NCI-H2171 treated with DMSO at 0.1 percent for 48 hours (cell line): Measurements from ENCODE around the gene CDC26.
A peak's percentile ranks its signal among the peaks of the same experiment; 100 is the strongest.
"Not testable (repeated sequence)": the region's sequence is repeated elsewhere in the genome, so short reads cannot be mapped to it uniquely, and the experiment has no call there.

Experiments used
- DNase-seq: peaks from one replicate; lab custom pipeline; 2025; lab: John Stamatoyannopoulos, UW

Gene CDC26

GRCh38 chr9:113238859-113239232, 36.5 kb downstream of the CDC26 start:
- DNase-seq, result no peak

DNA sequence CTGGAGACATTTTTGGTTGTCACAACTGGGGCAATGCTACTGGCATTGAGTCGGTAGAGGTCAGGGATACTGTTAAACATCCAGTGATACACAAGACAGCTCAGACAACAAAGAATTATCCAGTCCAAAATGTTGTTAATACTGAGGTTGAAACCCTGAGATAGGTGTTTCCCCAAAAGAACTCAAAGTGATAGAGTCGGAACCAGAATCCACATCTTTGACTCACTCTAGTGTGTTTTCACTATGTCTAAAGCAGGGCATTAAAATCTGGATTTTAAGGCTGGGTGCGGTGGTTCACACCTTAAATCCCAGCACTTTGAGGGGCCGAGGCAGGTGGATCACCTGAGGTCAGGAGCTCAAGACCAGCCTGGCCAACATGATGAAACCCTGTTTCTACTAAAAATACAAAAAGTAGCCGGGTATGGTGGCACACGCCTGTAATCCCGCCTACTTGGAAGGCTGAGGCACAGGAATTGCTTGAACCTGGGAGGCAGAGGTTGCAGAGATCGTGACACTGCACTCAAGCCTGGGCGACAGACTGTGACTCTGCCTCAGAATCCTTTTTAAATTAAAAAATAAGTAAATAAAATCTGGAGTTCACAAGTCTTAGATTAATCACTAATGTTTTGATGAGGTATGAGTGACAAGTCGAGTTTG, 37.0 kb downstream of the CDC26 start:
- DNase-seq, result no peak

- no peak for DNase-seq
Measured at GRCh38 chr9:113237026-113237425, 38.3 kb downstream of the CDC26 start.

GRCh38 chr9:113235701-113236255, 39.6 kb downstream of the CDC26 start:
- not testable (repeated sequence) for DNase-seq

DNA sequence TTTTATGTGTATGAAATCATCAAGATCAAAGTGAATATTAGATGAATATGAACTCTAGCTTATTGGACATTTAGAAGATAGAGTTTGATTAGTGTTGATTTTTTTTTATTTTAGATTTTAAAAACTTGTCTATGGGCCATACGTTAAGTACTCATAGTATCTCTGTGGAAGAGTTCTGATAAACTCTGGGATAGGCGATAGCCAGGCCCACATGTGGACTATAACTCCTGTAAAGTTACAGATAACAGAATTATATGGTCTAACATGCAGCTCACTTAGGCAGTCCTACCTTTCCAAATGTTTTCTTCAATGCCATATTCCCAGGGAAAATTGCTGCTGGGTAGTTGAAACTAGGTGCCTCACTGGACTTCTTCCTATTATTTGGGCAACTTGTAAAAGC, 43.7 kb downstream of the CDC26 start:
- DNase-seq, result no peak

- no peak for DNase-seq
Measured at GRCh38 chr9:113228130-113228665, 47.2 kb downstream of the CDC26 start.

DNA sequence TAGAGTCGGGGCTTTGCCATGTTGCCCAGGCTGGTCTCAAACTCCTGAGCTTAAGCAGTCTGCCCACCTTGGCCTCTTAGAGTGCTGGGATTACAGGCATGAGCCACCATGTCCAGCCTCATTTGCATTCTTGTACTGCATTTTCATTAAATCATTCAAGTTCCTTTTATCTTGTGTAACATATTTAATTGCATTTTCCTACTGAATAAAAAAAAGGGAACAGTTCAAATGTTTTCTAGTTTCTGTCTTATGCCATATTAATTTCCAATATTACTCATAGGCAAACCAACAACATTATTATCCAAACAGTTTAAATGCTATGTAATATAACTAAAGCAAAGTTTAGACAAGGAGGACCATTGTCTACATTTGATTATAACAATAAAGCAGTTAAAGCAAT, 47.9 kb downstream of the CDC26 start:
- no peak for DNase-seq

GRCh38 chr9:113223963-113224362, 51.4 kb downstream of the CDC26 start:
- no peak for DNase-seq

- no peak for DNase-seq
Measured at GRCh38 chr9:113222482-113222841, 52.9 kb downstream of the CDC26 start.

DNA sequence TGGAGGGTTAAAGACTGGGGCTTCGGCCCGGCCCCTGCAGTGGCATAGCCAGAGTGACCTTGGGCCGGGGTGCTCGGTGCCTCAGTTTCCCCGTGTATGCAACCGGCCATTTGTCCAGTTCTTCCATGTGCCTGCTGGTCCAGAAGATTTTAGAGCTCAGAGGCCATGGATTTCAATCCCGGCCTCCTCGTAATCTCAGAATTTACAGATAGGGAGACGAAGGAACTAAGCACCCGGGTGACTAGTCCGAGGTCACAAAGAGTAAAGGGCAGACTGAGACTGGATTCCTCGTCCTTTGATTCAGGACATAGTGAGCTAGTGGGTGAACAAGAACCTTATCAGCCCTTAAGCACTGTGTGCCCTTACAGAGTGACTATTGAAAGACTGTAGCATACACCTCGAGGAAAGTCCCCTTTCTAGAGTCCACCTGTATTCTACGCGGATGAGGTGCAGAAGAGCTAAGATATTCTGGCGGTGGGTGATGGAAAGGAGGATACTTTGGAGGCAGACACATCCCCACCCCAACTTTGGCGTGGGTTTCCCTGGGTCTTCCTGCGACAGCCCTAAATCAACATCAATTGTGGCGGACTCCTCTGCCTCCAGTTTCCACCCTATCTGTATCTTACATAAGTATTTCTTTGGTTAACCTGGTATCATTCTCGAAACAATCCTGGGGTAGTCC, 53.4 kb downstream of the CDC26 start:
- DNase-seq, result no peak

GRCh38 chr9:113221003-113221799, 54.2 kb downstream of the CDC26 start, which contains the start of the genes FKBP15 and SLC31A1:
Gene FKBP15, minus strand, starts transcription at chr9:113221277. Its CDS starts 34 bp downstream, at chr9:113221243.
Gene SLC31A1, plus strand, starts transcription at chr9:113221544. Its CDS starts 34,605 bp downstream, at chr9:113256149.
- peak; percentile 98 for DNase-seq

DNA sequence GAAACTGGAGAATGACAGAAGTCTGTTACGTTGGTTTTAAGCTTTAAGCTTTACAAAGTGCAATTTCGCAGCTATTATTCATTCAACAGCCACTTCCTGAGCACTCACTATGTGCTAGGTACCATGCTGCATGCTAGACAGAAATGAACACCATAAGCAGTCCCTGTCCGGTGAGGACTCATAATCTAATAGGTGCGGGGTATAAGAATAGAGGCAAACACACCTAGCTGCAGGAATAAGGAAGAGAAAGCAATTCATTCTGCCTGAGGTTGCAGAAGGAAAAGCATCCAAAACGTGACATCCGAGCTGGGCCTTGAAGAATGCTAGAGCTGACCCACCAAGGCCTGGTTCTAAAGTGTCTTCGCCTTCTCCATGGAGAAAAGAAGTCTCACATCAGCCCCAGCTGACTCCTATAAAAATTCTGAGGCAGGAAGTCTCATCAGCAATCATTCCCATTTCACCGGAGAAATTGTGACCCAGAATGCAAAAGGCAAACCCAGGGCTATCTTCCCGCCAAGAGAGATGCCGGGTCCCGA, 54.8 kb downstream of the CDC26 start:
- DNase-seq, result peak; percentile 32

DNA sequence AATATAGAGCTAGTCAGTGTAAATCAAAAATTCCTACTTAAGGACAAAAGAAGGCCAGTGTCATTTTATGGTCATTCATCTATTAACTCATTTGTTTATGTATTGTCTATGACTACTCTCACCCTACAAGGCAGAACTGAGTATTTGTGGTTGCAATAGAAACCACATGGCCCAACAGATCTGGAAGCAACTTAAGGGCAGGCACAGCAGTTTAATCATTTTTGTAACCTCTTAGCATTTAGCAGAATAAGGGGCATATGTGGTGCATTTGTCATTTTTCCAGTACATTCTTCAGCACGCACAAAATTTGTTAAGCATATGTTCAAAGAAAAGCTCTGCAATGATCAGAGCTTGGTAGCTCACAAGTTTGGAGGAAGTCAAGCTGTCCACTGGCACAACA, 55.4 kb downstream of the CDC26 start:
- no peak for DNase-seq

DNA sequence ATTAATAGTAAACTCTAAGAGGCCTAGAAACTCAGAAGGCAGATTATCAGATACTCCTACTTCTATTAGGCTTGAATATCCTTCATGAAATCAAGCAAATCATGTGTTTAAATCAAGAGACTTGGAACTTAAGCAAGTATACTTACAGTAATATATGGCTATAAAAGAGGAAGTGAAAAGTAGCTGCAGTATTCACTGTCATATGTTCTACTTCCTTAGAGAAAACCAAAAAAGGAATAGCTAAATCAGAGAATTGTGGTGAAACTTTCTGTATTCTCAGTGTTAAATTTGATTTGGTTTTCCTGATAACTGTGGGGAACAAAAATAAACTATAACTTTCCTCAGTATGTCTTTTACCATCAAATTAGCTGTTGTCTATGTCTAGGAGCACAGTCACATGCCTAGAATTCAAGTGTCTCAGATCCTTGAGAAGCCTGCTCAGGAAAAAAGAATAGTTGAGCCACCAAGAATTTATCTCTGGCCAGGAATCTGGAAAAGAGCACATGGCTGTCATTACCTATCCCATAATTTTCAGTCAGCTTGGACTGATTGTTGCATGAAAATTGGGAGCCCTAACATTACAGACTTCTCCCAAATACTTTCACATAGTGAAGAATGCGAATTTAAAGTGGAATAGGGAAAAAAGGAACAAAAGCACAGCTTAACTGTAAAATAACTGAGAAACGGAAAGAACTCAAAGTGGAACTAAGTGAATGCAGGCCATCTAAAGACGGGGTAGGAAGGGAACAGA, 56.0 kb downstream of the CDC26 start:
- DNase-seq, result no peak
